Mesenchymal stem cell (in vitro differentiated cells and primary cell): ENCODE results near the gene THBS3.
A peak's percentile ranks its signal among the peaks of the same experiment; 100 is the strongest.

Experiments
- DNase-seq: peaks from one replicate; pipeline ENCODE4 v3.0.0-alpha.2; 2013
- H2AFZ ChIP-seq: one replicate; pipeline ENCODE4 v1.6.1; 2013; ENCODE audit warnings: low read depth, mild to moderate bottlenecking, control low read depth, inconsistent platforms, low read length, moderate library complexity
- H2AK5ac ChIP-seq: 2 replicates; pipeline ENCODE4 v1.6.1; 2013; ENCODE audit warnings: low read length, moderate library complexity, mild to moderate bottlenecking, inconsistent platforms; ENCODE audit not compliant: severe bottlenecking
- H2BK120ac ChIP-seq: one replicate; pipeline ENCODE4 v1.6.1; 2013; ENCODE audit warnings: low read depth, mild to moderate bottlenecking, inconsistent platforms, low read length, moderate library complexity
- H2BK12ac ChIP-seq, 2 experiments: one replicate each; pipeline ENCODE4 v1.6.1; 2013; ENCODE audit warnings: inconsistent platforms in 2 of 2, low read length in 2 of 2, mild to moderate bottlenecking in 2 of 2, moderate library complexity in 2 of 2, control low read depth in 1 of 2
- H2BK15ac ChIP-seq: one replicate; pipeline ENCODE4 v1.6.1; 2013; ENCODE audit warnings: mild to moderate bottlenecking, low read depth, inconsistent platforms; ENCODE audit not compliant: poor library complexity, severe bottlenecking
- H2BK5ac ChIP-seq: 2 replicates; pipeline ENCODE4 v1.6.1; 2013; ENCODE audit warnings: low read depth, mild to moderate bottlenecking, low read length, control low read depth, inconsistent platforms; ENCODE audit not compliant: poor library complexity, severe bottlenecking
- H3K14ac ChIP-seq, 2 experiments: one replicate each; pipeline ENCODE4 v1.6.1; 2013; ENCODE audit warnings: inconsistent platforms in 2 of 2, low read length in 2 of 2, control low read depth in 1 of 2, mild to moderate bottlenecking in 1 of 2, moderate library complexity in 1 of 2
- H3K18ac ChIP-seq, 2 experiments: one replicate each; pipeline ENCODE4 v1.6.1; 2013; ENCODE audit warnings: inconsistent platforms in 2 of 2, low read length in 2 of 2, control low read depth in 1 of 2, low read depth in 1 of 2, mild to moderate bottlenecking in 1 of 2
- H3K23ac ChIP-seq, 2 experiments: one replicate each; pipeline ENCODE4 v1.6.1; 2013; ENCODE audit warnings: inconsistent platforms in 2 of 2, low read length in 2 of 2, mild to moderate bottlenecking in 2 of 2, moderate library complexity in 2 of 2, control low read depth in 1 of 2
- H3K27ac ChIP-seq: 2 replicates; pipeline ENCODE4 v1.5.1; 2013; ENCODE audit warnings: mild to moderate bottlenecking, moderate library complexity, low read length, control low read depth, inconsistent platforms; ENCODE audit not compliant: poor library complexity, severe bottlenecking
- H3K27me3 ChIP-seq, 2 experiments: 2 replicates each; pipeline versions ENCODE4 v1.6.1 to v1.7.0; 2013; ENCODE audit warnings: low read length in 2 of 2, mild to moderate bottlenecking in 2 of 2, moderate library complexity in 2 of 2, control low read depth in 1 of 2, inconsistent platforms in 1 of 2; ENCODE audit not compliant: control insufficient read depth in 1 of 2, insufficient read depth in 1 of 2
- H3K36me3 ChIP-seq, 2 experiments: 2 replicates each; pipeline versions ENCODE4 v1.6.1 to v1.7.0; 2013; ENCODE audit warnings: low read length in 2 of 2, control low read depth in 1 of 2, inconsistent platforms in 1 of 2, low read depth in 1 of 2, mild to moderate bottlenecking in 1 of 2; ENCODE audit not compliant: insufficient read depth in 2 of 2, control insufficient read depth in 1 of 2
- H3K4ac ChIP-seq, 2 experiments: one replicate each; pipeline ENCODE4 v1.6.1; 2013; ENCODE audit warnings: inconsistent platforms in 2 of 2, low read length in 2 of 2, mild to moderate bottlenecking in 2 of 2, moderate library complexity in 2 of 2, control low read depth in 1 of 2, low read depth in 1 of 2
- H3K4me1 ChIP-seq: 2 replicates; pipeline ENCODE4 v1.6.1; 2013; ENCODE audit warnings: low read depth, low read length, control low read depth; ENCODE audit not compliant: control insufficient read depth, insufficient read depth
- H3K4me2 ChIP-seq: 2 replicates; pipeline ENCODE4 v1.6.1; 2013; ENCODE audit warnings: low read length, mild to moderate bottlenecking, inconsistent platforms; ENCODE audit not compliant: poor library complexity, severe bottlenecking
- H3K4me3 ChIP-seq, 2 experiments: 2 replicates each; pipeline versions ENCODE4 v1.5.1 to v1.7.0; 2013; ENCODE audit warnings: low read length in 2 of 2, mild to moderate bottlenecking in 2 of 2, control low read depth in 1 of 2, low read depth in 1 of 2; ENCODE audit not compliant: insufficient read depth in 1 of 2
- H3K79me1 ChIP-seq: replicated peaks from 2 replicates; pipeline ENCODE4 v1.6.1; 2013; ENCODE audit warnings: mild to moderate bottlenecking, control low read depth, low read length, inconsistent platforms; ENCODE audit not compliant: poor library complexity, severe bottlenecking
- H3K9ac ChIP-seq: 2 replicates; pipeline ENCODE4 v1.7.0; 2013; ENCODE audit warnings: mild to moderate bottlenecking, low read length, moderate library complexity
- H3K9me3 ChIP-seq: 2 replicates; pipeline ENCODE4 v1.7.0; 2013; ENCODE audit warnings: mild to moderate bottlenecking, low read length; ENCODE audit not compliant: control insufficient read depth
- H4K8ac ChIP-seq: one replicate; pipeline ENCODE4 v1.6.1; 2013; ENCODE audit warnings: inconsistent platforms, mild to moderate bottlenecking, low read length, moderate library complexity
- H4K91ac ChIP-seq: one replicate; pipeline ENCODE4 v1.6.1; 2013; ENCODE audit warnings: mild to moderate bottlenecking, low read length, inconsistent platforms
- WGBS: methylation state at CpG from one replicate; pipeline ENCODE4 v1.1.7; 2013; ENCODE audit warnings: mixed read lengths; 5-methylcytosine and 5-hydroxymethylcytosine counted together

The THBS3 gene

GRCh38 chr1:155196893-155197638, 10.6 kb downstream of the THBS3 start:
- no peak overlapping the region for H3K23ac ChIP-seq
- H3K4me2 ChIP-seq: no peak overlapping the region
- peaks cover 42 to 55% of the 10 kb centered on the region in 2 experiments for H3K36me3 ChIP-seq
- no peak overlapping the region for H3K18ac ChIP-seq
- 94% methylated on average over 20 of the region's 20 CpGs for WGBS
- DNase-seq: no peak
- no peak overlapping the region for H2BK120ac ChIP-seq
- H2AK5ac ChIP-seq: no peak overlapping the region
- no peaks in the 10 kb centered on the region for H3K27me3 ChIP-seq
- peaks cover 29% of the 10 kb centered on the region for H3K4me1 ChIP-seq
- H3K9ac ChIP-seq: no peak overlapping the region
- no peaks in the 10 kb centered on the region for H3K9me3 ChIP-seq
- no peak overlapping the region for H3K27ac ChIP-seq
- H4K91ac ChIP-seq: peak overlapping the region; percentile 10
- H3K4ac ChIP-seq: no peak overlapping the region
- H2AFZ ChIP-seq: no peak overlapping the region
- H3K14ac ChIP-seq: no peak overlapping the region
- H2BK12ac ChIP-seq: no peak overlapping the region
- peak overlapping the region; percentile 19 for H2BK15ac ChIP-seq
- no peak overlapping the region for H2BK5ac ChIP-seq
- H4K8ac ChIP-seq: no peak overlapping the region
- no peak overlapping the region for H3K4me3 ChIP-seq
- H3K79me1 ChIP-seq: peaks cover 11% of the 10 kb centered on the region

DNA sequence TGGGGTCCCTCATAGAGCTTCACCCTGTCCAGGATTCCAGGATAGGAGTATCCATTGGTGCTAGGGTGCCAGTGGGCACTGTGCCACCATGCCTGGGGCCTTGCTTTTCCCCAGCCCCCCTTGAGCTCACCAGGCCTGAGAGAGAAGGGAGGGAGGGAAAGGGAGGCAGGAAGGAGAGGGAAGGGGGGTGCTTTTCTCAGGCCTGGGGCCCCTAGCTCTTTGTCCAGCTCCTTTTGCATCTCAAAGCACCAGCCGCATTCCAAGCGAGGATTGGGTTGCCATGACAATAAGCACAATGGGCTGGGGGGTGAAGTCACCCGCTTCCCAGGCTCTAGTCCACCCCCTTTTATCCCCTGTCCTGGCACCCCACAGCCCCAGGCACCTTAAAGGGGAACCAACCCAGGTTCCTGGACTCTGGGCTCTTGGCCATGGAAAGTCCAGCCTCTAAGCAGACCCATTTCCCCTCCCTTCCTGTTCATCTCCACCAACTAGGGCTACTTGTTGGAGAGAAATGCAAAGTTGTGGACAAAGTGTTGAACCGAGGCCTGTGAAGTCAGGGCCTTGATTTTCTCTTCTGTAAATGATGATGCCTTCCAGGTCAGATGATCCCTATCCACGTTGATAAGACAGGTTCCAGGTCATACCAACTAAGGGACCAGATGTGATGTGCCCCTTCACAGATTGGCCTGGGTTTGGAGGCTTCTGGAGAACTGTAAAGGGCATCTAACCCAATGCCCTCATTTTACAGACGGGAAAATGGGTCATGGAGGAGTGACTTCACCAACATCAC, 11.4 kb downstream of the THBS3 start:
- no peaks in the 10 kb centered on the region for H3K27me3 ChIP-seq
- no peak overlapping the region for H3K4ac ChIP-seq
- H3K9me3 ChIP-seq: no peaks in the 10 kb centered on the region
- H2BK12ac ChIP-seq: no peak overlapping the region
- H3K36me3 ChIP-seq: peaks cover 35 to 47% of the 10 kb centered on the region in 2 experiments
- H3K9ac ChIP-seq: peak overlapping the region; percentile 96
- no peak overlapping the region for H4K91ac ChIP-seq
- no peak overlapping the region for H2BK15ac ChIP-seq
- peaks cover 28% of the 10 kb centered on the region for H3K4me1 ChIP-seq
- H3K4me2 ChIP-seq: no peak overlapping the region
- H3K23ac ChIP-seq: no peak overlapping the region
- WGBS: 83% methylated on average over 6 of the region's 6 CpGs
- no peak overlapping the region for H2AFZ ChIP-seq
- H3K79me1 ChIP-seq: peaks cover 11% of the 10 kb centered on the region
- H3K18ac ChIP-seq: no peak overlapping the region
- peak overlapping the region in 1 of 2 experiments; percentile 81 for H3K4me3 ChIP-seq
- no peak overlapping the region for H3K27ac ChIP-seq
- H2BK5ac ChIP-seq: no peak overlapping the region
- DNase-seq: no peak
- H3K14ac ChIP-seq: no peak overlapping the region
- no peak overlapping the region for H4K8ac ChIP-seq
- H2AK5ac ChIP-seq: no peak overlapping the region
- H2BK120ac ChIP-seq: no peak overlapping the region

- Histone ChIP-seq H2BK12ac (no peak overlapping the region), H3K4me3 (peak overlapping the region; percentile 57 to 81), H3K9ac (peak overlapping the region; percentile 96), H3K18ac (no peak overlapping the region), H4K8ac (no peak overlapping the region), H2BK5ac (no peak overlapping the region), H3K4ac (no peak overlapping the region), H3K4me2 (peak overlapping the region; percentile 94), H3K27me3 (no peaks in the 10 kb centered on the region), H2AFZ (no peak overlapping the region), H3K79me1 (peaks cover 11% of the 10 kb centered on the region), H3K14ac (no peak overlapping the region), H3K36me3 (peaks cover 27 to 39% of the 10 kb centered on the region in 2 experiments), H3K23ac (no peak overlapping the region), H4K91ac (no peak overlapping the region), H3K9me3 (no peaks in the 10 kb centered on the region), H2AK5ac (no peak overlapping the region), H3K27ac (no peak overlapping the region), H2BK15ac (no peak overlapping the region), H3K4me1 (peaks cover 27% of the 10 kb centered on the region), H2BK120ac (peak overlapping the region; percentile 54)
- DNase-seq: peak; percentile 51
- WGBS: 23% methylated on average over 17 of the region's 27 CpGs
Measured at GRCh38 chr1:155195201-155196102, 12.2 kb downstream of the THBS3 start.
